H1 (cell line): ENCODE measurements around the gene COQ8B. TPM values are rescaled to one million over a fixed set of nuclear protein-coding genes. Genes with fewer than 3 reads are reported as not detected.

Source experiments
- EP300 ChIP-seq, 2 experiments: IDR thresholded peaks; 1 replicate in 1 of 2; 2 replicates in 1 of 2; pipeline ENCODE4 v1.6.1; 2011 to 2012; ENCODE audit warnings: low read depth in 2 of 2, low read length in 2 of 2, mild to moderate bottlenecking in 2 of 2, borderline replicate concordance in 1 of 2, inconsistent platforms in 1 of 2, moderate library complexity in 1 of 2
- POLR2A ChIP-seq, 2 experiments: IDR thresholded peaks; 1 replicate in 1 of 2; 2 replicates in 1 of 2; pipeline ENCODE4 v1.6.1; 2011; ENCODE audit warnings: low read depth in 2 of 2, low read length in 2 of 2, mild to moderate bottlenecking in 2 of 2; ENCODE audit errors: control extremely low read depth in 1 of 2
- POU5F1 ChIP-seq: IDR thresholded peaks from 2 replicates; pipeline ENCODE4 v1.6.1; 2011; ENCODE audit warnings: low read depth, mild to moderate bottlenecking, low read length, moderate library complexity
- RXRA ChIP-seq: IDR thresholded peaks from 2 replicates; pipeline ENCODE4 v1.6.1; 2011; ENCODE audit warnings: low read depth, mild to moderate bottlenecking, low read length, moderate library complexity; ENCODE audit not compliant: insufficient read depth
- SP4 ChIP-seq: IDR thresholded peaks from 2 replicates; pipeline ENCODE4 v1.6.1; 2012; ENCODE audit warnings: low read length, inconsistent platforms
- SRF ChIP-seq: IDR thresholded peaks from 2 replicates; pipeline ENCODE4 v1.6.1; 2011; ENCODE audit warnings: mild to moderate bottlenecking, low read depth, low read length, moderate library complexity
- TCF12 ChIP-seq: IDR thresholded peaks from 2 replicates; pipeline ENCODE4 v1.6.1; 2011; ENCODE audit warnings: low read depth, mild to moderate bottlenecking, low read length
- polyA plus RNA-seq, 7 experiments: library from polyadenylated mRNA; depleted of rRNA in 3 of 7; stranded (reverse) in 5 of 7; unstranded in 2 of 7; fragments of >200 nt in 5 of 7; fragments of 200-250 nt in 2 of 7; gene quantifications; 1 replicate in 5 of 7; 2 replicates in 1 of 7; 4 replicates in 1 of 7; pipeline versions ENCODE4 v1.2.1 to v1.2.3, GENCODE V29; 2011 to 2013; ENCODE audit warnings: missing spikeins in 2 of 7, mixed read lengths in 2 of 7
- total RNA-seq: library from RNA; stranded (reverse); fragmentation: NEBNext Ultra II Directional; extraction: Animal tissue kit (Norgen Biotek cat#: 25700); gene quantifications from 2 replicates; pipeline ENCODE4 v1.2.1, GENCODE V29; 2021

COQ8B gene
- total and polyA plus RNA-seq, 2 of the 8 experiments (the other 6 are each of a cell fraction or from before 2014, with no cell fraction given) = 41.7 to 46.1 TPM

GRCh38 chr19:40661616-40662015, 55.1 kb downstream of the COQ8B start (continued):
- TF ChIP-seq EP300 (IDR thresholded peaks at IDR 0.05; ENCODE audit: borderline replicate concordance in 1 of 2, low read depth in 2 of 2, low read length in 2 of 2) (no peak), SRF (no peak), SP4 (no peak), POU5F1 (no peak), POLR2A (IDR thresholded peaks at IDR 0.05; ENCODE audit: control extremely low read depth in 1 of 2, low read depth in 2 of 2, low read length in 2 of 2) (no peak), RXRA (no peak), TCF12 (no peak)
